GM18499 (cell line): Measurements from ENCODE around the gene CDH3.

Experiments
- ATAC-seq: cut with Tn5 transposase; IDR thresholded peaks from one replicate; pipeline ENCODE4 v1.9.1; 2021; ENCODE audit warnings: moderate number of reproducible peaks; ENCODE audit not compliant: insufficient read depth, unreplicated experiment

CDH3 gene

DNA sequence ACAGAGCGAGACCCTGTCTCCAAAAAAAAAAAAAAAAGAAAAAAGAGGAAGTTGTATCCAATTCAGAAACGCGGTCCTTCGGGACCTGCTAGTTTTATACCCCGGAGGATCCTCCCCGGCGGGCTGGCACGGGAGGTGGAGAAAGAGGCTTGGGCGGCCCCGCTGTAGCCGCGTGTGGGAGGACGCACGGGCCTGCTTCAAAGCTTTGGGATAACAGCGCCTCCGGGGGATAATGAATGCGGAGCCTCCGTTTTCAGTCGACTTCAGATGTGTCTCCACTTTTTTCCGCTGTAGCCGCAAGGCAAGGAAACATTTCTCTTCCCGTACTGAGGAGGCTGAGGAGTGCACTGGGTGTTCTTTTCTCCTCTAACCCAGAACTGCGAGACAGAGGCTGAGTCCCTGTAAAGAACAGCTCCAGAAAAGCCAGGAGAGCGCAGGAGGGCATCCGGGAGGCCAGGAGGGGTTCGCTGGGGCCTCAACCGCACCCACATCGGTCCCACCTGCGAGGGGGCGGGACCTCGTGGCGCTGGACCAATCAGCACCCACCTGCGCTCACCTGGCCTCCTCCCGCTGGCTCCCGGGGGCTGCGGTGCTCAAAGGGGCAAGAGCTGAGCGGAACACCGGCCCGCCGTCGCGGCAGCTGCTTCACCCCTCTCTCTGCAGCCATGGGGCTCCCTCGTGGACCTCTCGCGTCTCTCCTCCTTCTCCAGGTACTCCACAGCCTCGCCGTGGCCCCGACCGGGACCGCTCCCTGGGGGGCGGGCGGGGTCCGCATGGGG, at the start of gene CDH3:
Gene CDH3, plus strand, starts transcription at position 596 of the 779 bp plus-strand sequence. Its CDS starts 70 bp downstream, at position 666.
- no peak for ATAC-seq

DNA sequence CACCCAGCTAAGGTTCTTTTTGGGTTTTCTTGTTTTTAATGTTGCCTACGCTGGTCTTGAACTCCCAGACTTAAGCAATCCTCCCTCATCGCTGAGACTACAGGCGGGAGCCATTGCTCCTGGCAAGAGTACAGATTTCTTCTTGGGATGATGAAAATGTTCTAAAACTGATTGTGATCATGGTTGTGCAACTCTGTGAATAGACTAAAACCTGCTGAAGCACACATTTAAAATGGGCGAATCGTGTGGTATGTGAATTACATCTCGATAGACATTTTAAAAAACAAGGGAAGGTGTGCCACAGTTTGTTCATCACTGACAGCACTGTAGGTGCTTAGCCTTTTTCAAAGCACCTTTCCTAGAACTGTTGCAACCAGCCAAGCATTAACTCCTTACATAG, 48.8 kb upstream of the CDH3 start:
- no peak for ATAC-seq

DNA sequence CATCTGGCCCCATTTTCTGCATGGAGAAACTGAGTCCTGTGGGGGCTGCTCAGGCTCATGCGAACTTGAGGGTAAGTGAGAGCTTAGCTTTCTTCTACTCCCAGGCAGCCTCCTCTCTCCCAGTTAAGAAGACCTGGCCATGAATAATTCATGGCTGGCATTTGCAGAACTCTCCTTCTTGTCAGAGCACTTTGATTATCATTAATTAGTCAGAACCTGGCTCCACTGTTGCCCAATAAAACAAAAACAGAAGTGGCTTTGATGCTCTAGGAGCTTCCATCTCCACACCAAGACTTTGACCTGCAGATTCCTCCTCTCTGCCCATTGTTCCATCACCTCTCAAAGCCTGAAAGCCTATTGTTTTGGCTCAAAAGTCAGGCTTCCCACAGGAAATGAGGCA, 45.5 kb upstream of the CDH3 start:
- no peak for ATAC-seq

DNA sequence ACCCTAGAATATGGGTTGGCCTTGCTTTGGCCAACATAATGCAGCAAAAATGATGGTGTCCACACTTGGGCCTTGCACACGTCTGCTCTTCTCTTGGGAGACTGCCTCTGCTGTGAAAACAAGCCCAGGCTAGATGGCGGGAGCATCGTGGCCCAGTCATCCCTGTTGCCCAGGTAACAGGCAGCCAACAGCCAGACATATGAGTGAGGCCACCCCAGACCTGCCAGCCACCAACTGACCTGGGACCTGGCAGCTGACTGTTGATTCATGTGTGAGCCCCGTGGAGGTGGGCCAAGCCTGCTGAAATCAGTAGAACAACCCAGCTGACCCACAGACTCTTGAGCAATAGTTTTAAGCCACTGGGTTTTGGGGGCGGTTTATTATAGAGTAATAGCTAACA, 39.4 kb upstream of the CDH3 start:
- ATAC-seq, result no peak

DNA sequence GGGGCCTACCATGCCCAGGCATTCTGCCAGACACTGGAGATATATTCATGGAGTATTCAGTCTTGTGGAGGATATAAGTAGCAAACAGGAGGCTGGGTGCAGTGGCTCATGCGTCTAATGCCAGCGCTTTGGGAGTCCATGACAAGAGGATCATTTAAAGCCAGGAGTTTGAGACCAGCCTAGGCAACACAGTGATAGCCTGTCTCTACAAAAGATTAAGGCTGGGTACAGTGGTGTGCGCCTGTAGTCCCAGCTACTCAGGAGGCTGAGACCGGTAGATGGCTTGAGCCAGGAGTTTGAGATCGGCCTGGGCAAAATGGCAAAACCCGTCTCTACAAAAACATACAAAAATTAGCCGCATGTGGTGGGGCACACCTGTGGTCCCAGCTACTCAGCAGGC, 37.7 kb upstream of the CDH3 start:
- ATAC-seq, result no peak

DNA sequence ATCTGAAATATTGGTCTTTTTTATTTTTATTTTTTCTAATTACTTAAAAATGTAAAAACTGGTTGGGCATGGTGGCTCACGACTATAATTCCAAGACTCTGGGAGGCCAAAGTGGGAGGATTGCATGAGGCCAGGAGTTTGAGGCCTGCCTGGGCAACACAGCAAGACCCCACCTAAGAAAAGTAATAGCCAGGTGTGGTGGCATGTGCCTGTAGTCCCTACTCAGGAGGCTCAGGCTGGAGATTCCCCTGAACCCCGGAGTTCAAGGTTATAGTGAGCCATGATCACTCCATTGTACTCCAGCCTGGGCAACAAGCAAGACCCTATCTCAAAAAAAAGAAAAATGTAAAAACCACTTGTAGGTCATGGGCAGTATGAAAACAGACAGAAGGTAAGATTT, 36.8 kb upstream of the CDH3 start:
- ATAC-seq, result no peak

DNA sequence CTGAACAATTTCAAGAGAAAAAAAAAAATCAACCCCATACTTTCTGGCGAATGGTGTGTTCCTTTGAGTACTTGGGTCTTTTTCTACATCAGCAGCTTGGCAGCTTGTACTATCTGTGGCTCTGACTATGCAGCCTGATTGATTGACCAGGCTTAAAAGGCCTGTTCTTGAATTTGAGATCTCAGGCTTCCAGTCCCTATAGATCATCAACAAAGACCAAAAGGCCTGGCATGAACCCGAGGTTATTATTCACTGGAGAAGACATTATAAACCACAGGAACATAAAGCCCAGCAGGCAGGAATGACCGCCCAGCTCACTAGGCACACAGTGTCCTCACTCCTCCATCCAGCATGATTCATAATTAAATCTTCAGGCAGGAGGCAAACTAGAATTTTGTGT, 32.1 kb upstream of the CDH3 start:
- no peak for ATAC-seq

DNA sequence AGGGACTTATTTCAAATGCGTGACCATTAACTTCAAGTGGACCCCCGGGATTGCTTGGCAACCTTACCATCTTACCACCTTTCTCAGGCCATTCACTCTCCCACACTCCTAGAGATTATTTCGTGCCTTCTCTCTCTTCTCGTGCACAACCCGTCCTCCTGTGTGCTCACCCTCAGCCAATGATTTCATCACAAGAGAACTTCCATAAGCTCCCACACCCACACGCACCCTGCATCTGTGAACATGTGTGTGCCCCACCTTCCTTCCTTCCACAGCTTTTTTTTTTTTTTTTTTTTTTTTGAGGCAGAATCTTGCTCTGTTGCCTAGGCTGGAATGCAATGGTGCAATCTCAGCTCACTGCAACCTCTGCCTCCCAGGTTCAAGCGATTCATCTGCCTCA, 27.4 kb upstream of the CDH3 start:
- ATAC-seq, result no peak

DNA sequence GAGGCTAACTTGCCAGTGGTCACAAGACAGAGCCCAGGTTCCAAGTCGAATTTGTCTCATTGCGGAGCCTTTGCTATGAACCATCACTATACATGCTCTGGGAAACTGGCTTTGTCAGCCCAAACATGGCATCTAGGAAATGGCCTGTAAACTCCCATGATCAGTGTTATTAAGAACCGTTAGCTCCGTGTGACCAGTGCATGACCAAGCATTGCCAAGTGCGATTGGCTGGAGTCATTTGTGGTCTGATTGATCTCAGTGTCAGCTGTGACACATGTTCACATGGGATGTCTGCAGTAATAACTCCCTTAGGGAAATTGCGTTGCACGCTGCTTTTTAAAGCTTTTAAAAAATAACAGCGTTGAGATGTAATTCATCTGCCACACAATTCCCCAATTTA, 18.6 kb upstream of the CDH3 start:
- ATAC-seq, result no peak

DNA sequence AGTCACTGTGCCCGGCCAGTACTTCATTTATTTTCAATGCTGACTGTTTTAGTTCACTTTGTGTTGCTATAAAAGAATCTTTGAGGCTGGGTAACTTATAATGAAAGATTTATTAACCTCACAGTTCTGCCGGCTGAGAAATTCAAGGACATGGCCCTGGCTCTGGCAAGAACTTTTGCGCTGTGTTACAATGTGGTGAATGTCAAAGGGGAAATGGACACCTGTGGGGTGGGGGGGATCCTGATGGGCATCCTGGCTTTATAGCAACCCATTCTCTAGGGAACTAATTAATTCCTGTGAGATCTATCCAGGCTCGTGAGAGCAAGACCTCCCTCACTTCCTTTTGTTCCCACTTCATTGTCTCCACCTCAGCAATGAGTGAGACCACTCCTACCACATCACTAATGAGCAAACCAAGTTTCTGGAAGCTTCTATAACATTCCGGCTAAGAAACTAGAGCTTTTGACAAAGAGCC, 17.1 kb upstream of the CDH3 start:
- no peak for ATAC-seq

DNA sequence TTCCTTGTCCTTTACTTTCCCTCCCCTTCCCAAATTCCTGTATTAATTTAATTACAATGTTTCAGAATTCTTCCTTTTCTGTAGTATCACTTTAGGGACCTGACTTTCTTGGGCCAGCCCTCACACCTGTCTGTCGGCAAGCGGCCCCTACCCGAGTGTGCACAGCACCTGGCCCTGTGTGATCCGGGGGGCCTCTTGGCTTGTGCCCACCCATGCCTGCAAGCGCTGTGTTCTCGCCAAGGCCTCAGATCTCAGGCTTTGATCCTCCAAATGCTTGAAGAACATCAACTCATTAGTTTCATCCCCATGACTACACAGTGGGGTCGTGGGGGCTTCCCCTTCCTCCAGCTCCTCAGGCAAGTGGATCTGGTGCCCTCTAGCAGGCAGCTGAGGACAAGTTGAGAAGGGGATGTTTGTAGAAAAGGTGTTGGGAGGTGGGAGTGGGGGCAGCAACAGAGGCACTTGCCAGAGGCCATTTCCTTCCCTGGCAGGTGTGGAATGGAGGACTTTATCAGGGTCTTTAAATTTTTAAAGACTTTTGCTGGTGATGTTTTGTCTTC, 15.7 kb upstream of the CDH3 start:
- ATAC-seq, result no peak

DNA sequence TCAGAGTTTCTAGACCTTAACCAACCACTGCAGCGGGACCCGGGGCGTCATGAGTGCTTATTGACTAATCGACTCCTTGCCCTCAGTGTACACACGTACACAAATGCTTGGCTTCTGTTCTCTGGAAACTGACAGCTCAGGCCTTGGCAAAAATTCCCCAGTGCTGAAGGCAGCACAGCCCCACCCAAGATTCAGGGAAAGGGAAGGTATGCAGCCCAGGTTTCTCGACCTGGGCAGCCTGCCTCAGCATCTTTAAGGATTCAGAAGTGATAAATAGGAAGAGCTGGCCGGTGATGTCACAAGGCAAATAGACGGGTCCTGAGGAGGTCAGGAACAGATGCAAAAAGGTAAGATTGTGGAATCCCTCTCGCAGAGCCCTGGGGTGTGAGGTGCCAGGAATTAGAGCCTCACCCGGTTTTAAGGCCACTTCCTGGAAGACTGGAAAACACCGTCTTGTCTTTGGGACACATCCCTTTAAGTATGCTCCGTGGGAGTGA, 9.0 kb upstream of the CDH3 start:
- ATAC-seq, result no peak

DNA sequence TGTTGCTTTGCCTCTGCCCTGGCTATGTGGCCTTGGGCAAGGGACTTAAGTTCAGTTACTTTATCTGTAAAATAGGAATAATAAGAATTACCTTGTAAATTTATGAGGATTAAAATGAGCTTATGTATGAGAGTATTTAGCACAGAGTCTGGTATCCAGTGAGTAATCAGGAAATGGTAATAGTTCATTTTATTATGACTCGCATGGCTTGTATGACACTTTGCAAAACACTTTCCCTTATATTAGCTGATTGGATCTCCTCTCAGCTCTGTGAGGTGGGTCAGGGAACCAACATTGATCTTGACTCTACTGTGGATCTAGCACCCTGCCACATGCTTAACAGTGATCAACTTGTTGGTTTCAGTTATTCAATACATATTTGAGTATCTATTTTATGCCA, 8.3 kb upstream of the CDH3 start:
- no peak for ATAC-seq

DNA sequence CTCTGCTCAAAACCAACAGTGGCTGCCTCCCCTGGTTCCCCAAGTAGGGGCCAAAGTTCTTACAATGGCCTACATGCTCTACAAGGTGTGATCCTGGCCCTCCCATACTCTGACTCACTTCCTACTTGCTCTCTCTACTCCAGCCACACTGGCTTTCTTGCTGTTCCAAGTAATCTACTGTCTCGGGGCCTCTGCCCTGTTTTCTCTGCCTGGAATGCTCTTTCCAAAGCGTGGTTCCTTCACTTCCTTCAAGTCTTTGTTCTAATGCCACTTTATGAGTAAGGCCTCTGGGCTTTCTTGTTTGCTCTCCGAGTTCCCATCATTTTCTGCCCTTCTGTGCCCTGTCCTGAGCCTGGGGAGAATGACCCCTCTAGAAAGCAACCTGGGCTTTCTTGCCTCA, 4.1 kb upstream of the CDH3 start:
- no peak for ATAC-seq

DNA sequence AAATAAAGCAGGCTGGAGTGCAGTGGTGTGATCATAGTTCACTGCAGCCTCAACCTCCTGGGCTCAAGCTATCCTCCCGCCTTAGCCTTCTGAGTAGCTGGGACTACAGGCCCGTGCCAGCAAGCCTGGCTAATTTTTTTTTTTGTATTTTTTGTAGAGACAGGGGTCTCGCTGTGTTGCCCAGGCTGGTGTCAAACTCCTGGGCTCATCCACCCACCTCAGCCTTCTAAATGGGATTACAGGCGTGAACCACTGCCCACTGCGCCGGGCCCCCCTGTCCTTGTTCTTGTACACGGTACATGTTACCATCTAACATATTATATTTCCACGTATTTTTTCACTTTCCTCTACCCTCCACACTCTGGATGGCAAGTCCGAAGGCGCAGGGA, 3.1 kb upstream of the CDH3 start:
- no peak for ATAC-seq

DNA sequence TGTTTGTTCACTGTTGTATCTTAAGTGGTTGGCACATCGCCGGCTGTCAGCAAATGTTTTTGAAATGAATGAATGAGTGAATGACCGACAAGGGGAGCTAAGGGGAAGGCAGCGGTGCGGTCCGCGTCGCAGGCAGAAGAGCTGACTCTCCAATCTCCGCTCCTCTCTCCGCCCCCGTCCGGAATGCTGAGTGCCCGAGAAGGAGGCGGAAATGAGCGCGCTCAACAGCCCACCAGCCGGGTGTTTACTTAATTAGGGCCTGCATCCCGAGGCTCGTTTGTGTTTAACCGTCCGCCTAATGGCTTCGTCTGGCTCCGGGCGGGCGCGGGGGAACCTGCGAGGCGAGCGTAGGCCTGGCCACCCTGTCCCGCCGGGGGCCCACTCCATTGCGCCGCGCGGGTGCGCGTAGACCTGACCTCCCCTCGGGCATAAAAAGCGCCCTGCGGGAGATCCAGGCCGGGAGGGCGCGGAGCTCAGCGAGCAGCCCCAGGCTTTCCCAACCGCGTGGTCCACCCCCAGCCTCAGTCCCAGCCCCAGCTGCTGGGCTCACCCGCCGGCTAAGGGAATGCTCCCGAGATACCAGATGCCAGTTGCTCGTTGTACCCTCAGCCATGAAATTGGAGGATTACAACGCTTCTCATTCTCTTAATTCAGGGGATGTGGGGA, 2.5 kb upstream of the CDH3 start:
- no peak for ATAC-seq

DNA sequence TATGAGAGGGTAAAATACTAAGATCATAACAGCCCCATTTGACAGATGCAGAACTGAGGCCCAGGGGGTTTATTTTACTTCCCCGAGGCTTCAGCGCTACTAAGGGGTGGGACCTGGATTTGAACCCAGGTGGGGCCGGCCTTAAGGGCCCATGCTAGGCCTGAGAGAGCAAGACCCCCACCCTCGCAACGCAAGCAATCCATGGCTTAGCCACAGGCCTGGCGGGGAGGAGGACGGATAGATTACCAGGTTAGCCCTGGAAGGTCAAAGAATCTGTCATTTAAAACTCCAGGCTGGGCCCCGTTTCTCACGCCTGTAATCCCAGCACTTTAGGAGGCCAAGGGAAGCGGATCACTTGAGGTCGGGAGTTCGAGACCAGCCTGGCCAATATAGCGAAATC, 1.9 kb upstream of the CDH3 start:
- no peak for ATAC-seq

DNA sequence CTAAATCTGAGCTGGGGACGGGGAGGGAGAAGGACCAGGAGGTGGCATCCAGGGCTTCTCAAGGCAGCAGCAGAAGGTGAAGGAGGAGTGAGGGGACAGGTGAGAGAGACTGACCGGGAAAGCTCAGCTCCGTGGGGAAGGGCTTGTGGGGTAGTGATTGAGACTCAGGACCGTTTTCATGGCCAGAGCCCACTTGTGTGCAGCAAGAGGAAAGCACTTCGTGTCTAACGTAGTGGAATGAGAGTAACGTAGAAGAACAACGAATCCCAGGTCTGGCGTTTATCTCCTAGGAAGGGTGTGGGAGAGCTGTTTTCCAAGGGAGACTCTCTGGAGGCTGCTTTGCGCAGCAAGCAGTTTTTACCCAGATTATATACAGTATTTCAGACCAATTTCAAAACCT, 1.3 kb upstream of the CDH3 start:
- no peak for ATAC-seq

DNA sequence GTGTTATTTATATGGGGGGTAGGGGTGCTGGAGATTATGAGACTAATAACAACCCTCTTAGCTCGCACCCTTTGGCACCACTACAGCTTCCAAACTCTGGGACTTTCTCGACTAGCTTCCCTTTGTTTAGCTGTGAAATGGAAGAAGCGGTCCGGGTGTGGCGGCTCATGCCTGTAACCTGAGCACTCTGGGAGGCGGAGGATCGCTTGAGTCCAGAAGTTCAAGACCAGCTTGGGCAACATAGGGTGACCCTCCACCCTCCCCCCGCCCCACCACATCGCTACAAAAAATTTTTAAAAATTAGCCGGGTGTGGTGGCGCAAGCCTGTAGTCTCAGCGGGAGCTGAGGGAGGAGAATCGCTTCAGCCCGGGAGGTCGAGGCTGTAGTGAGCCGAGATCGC, 814 bp upstream of the CDH3 start:
- ATAC-seq, result no peak

DNA sequence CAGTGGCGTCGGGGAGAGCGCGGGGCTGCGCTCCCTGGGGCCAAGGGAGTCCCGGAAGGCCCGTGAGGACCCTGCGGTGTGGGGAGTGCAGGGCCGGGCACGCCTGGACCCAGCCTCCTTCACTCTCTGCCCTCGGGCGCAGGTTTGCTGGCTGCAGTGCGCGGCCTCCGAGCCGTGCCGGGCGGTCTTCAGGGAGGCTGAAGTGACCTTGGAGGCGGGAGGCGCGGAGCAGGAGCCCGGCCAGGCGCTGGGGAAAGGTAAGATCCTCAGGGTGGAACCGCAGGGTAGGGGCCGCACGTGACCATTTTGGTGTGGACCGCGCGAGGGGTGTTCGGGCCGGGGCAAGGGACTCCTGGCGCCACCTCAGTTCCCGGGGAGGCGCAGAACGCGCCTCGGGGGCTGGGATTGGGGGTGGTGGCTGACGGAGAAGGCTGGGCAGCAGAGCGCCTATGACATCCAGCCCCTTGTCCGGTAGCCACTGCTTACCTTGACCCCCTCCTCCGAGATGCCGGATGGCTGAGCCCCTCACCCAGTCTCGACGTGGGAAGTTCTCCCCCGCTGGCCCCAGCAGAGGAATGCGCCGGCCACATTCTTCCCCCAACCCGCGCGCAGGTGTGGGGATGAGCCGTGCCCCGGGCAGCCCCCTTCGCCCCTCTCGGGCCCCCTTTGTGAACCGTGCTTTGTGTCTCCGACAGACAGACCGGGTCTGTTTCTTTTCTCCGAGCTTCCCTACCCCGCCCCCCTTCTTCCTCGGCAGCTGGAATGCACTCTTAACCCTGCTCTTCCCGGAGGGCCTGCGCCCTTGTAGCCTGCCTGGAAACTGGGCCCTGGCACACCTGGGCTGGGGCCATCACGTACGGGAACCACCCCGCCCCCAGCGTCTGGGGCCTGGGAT, 631 bp downstream of the CDH3 start:
- ATAC-seq, result no peak
